WTC11 (cell line): ENCODE data around the gene PTPRN2. TPM values are rescaled to one million over a fixed set of nuclear protein-coding genes. Genes with fewer than 3 reads are reported as not detected.

Experiments used
- ATAC-seq: fragments of 200-7000 bp; cut with Tn5 transposase; 2 replicates; pipeline ENCODE4 v1.10.0; 2021; ENCODE audit warnings: mild to moderate bottlenecking, moderate library complexity
- CTCF ChIA-PET: fragments of 300-600 bp; sonication (Branson Sonifier 250); formaldehyde crosslinking; loops from one replicate; lab custom pipeline; 2021; ENCODE audit warnings: antibody characterized with exemption; lab: Charles Lee
- POLR2A ChIA-PET: fragments of 350-600 bp; sonication (Branson Sonifier 250); formaldehyde crosslinking; loops from one replicate; lab custom pipeline; 2021; ENCODE audit warnings: antibody characterized with exemption; lab: Charles Lee
- DNase-seq: peaks from one replicate; pipeline ENCODE4 v3.0.0; 2021; ENCODE audit warnings: low spot score
- H3K27ac Mint-ChIP-seq: 2 replicates; pipeline ENCODE4 v1.8.0; 2021; ENCODE audit warnings: mixed read lengths
- H3K27me3 Mint-ChIP-seq: 2 replicates; pipeline ENCODE4 v1.8.0; 2021; ENCODE audit warnings: low read depth, mild to moderate bottlenecking, moderate library complexity, mixed read lengths
- H3K36me3 Mint-ChIP-seq: 2 replicates; pipeline ENCODE4 v1.8.0; 2021; ENCODE audit warnings: mixed read lengths
- H3K4me1 Mint-ChIP-seq: 2 replicates; pipeline ENCODE4 v1.8.0; 2022; ENCODE audit warnings: mixed read lengths
- H3K4me3 Mint-ChIP-seq: 2 replicates; pipeline ENCODE4 v1.8.0; 2021; ENCODE audit warnings: mild to moderate bottlenecking, moderate library complexity, mixed read lengths
- H3K9me3 Mint-ChIP-seq: 2 replicates; pipeline ENCODE4 v1.8.0; 2021; ENCODE audit warnings: mixed read lengths
- AR ChIP-seq: fragments of 250-450 bp; sonication (Bioruptor Pico); IDR thresholded peaks from 2 replicates; pipeline ENCODE4 v1.9.0; 2021; ENCODE audit warnings: mild to moderate bottlenecking
- ATF6 ChIP-seq: sonication (generic); formaldehyde crosslinking; IDR thresholded peaks from 2 replicates; pipeline ENCODE4 v1.8.1; 2023; ENCODE audit warnings: mild to moderate bottlenecking, missing genetic modification reagents
- E2F1 ChIP-seq: sonication (generic); formaldehyde crosslinking; IDR thresholded peaks from 2 replicates; pipeline ENCODE4 v1.8.0; 2022; ENCODE audit warnings: mild to moderate bottlenecking, missing genetic modification reagents
- FOXP4 ChIP-seq: sonication (generic); formaldehyde crosslinking; IDR thresholded peaks from 2 replicates; pipeline ENCODE4 v1.8.0; 2022; ENCODE audit warnings: mild to moderate bottlenecking, missing genetic modification reagents
- KAT7 ChIP-seq: sonication (generic); formaldehyde crosslinking; IDR thresholded peaks from 2 replicates; pipeline ENCODE4 v1.8.1; 2023; ENCODE audit warnings: missing genetic modification reagents, mild to moderate bottlenecking, borderline replicate concordance
- MAX ChIP-seq: sonication (generic); formaldehyde crosslinking; IDR thresholded peaks from 2 replicates; pipeline ENCODE4 v1.8.0; 2022; ENCODE audit warnings: mild to moderate bottlenecking, missing genetic modification reagents
- MLX ChIP-seq: sonication (generic); formaldehyde crosslinking; IDR thresholded peaks from 2 replicates; pipeline ENCODE4 v1.8.1; 2023; ENCODE audit warnings: mild to moderate bottlenecking, missing genetic modification reagents, moderate library complexity
- MYBL2 ChIP-seq: sonication (generic); formaldehyde crosslinking; IDR thresholded peaks from 2 replicates; pipeline ENCODE4 v1.8.1; 2023; ENCODE audit warnings: mild to moderate bottlenecking, moderate library complexity, missing genetic modification reagents
- NFYB ChIP-seq: sonication (generic); formaldehyde crosslinking; conservative IDR thresholded peaks from 2 replicates; pipeline ENCODE4 v1.8.0; 2022; ENCODE audit warnings: low read depth, missing genetic modification reagents
- NR3C1 ChIP-seq: sonication (generic); formaldehyde crosslinking; conservative IDR thresholded peaks from 2 replicates; pipeline ENCODE4 v1.8.1; 2023; ENCODE audit warnings: low read depth, mild to moderate bottlenecking, missing genetic modification reagents
- PRDM15 ChIP-seq: sonication (generic); formaldehyde crosslinking; IDR thresholded peaks from 2 replicates; pipeline ENCODE4 v1.8.0; 2022; ENCODE audit warnings: missing genetic modification reagents
- RORB ChIP-seq: fragments of 250-450 bp; sonication (Bioruptor Pico); IDR thresholded peaks from 2 replicates; pipeline ENCODE4 v1.9.0; 2021; ENCODE audit warnings: mild to moderate bottlenecking
- SP1 ChIP-seq: sonication (generic); formaldehyde crosslinking; conservative IDR thresholded peaks from 2 replicates; pipeline ENCODE4 v1.8.1; 2022; ENCODE audit warnings: missing genetic modification reagents
- TEAD4 ChIP-seq: sonication (generic); formaldehyde crosslinking; IDR thresholded peaks from 2 replicates; pipeline ENCODE4 v1.8.0; 2022; ENCODE audit warnings: mild to moderate bottlenecking, missing genetic modification reagents
- ZBTB43 ChIP-seq: sonication (generic); formaldehyde crosslinking; IDR thresholded peaks from 2 replicates; pipeline ENCODE4 v1.8.1; 2023; ENCODE audit warnings: mild to moderate bottlenecking, missing genetic modification reagents
- ZNF425 ChIP-seq: fragments of 250-450 bp; sonication (Bioruptor Pico); conservative IDR thresholded peaks from 2 replicates; pipeline ENCODE4 v1.9.0; 2021; ENCODE audit warnings: mild to moderate bottlenecking
- ZNF671 ChIP-seq: fragments of 250-450 bp; sonication (Bioruptor Pico); IDR thresholded peaks from 2 replicates; pipeline ENCODE4 v1.8.0; 2021; ENCODE audit warnings: mild to moderate bottlenecking
- total RNA-seq: library from RNA; stranded (reverse); gene quantifications from 3 replicates; pipeline ENCODE4 v1.2.3, GENCODE V29; 2021

The PTPRN2 gene
- total RNA-seq, 1 experiment from 2014 or later, result 4.7 TPM

GRCh38 chr7:158616050-158616449, 28.4 kb upstream of the PTPRN2 start (continued):
- TF ChIP-seq FOXP4, result no peak
- TF ChIP-seq, all 79 proteins: peak for 0

GRCh38 chr7:158614700-158615099, 27.1 kb upstream of the PTPRN2 start:
- DNase-seq, result no peak
- ATAC-seq, result no peak
- no peak for TF ChIP-seq MAX (CRISPR knock-in tag)
- TF ChIP-seq PRDM15 (CRISPR knock-in tag), result no peak
- no peak for TF ChIP-seq RORB
- no peak for TF ChIP-seq MYBL2 (CRISPR knock-in tag)
- no peak for TF ChIP-seq ZBTB43
- TF ChIP-seq NFYB (CRISPR knock-in tag), result no peak
- no peak for TF ChIP-seq ZNF671
- no peak for TF ChIP-seq NR3C1 (CRISPR knock-in tag)
- no peak for TF ChIP-seq TEAD4 (CRISPR knock-in tag)
- no peak for TF ChIP-seq ATF6 (CRISPR knock-in tag)
- no peak for TF ChIP-seq E2F1 (CRISPR knock-in tag)
- Mint-ChIP-seq H3K36me3 (peaks cover 10% of the 10 kb centered on the region), H3K27ac (no peak overlapping the region), H3K4me3 (no peak overlapping the region), H3K9me3 (0 out of 2 replicates have a peak, but pooled peaks cover 5% of the 10 kb centered on the region), H3K27me3 (no peaks in the 10 kb centered on the region), H3K4me1 (peaks cover 48% of the 10 kb centered on the region)
- CTCF ChIA-PET, result interaction anchor here (1.4 kb wide), 1 partner anchor 89 kb away, joined by 5 read pairs; no protein-coding TSS in a partner anchor
- POLR2A ChIA-PET, result no interaction called here

- peaks cover 39% of the 10 kb centered on the region for H3K4me1 Mint-ChIP-seq
- no peak overlapping the region for H3K4me3 Mint-ChIP-seq
- no peaks in the 10 kb centered on the region for H3K27me3 Mint-ChIP-seq
- H3K27ac Mint-ChIP-seq, result peak overlapping the region; percentile 65
- POLR2A ChIA-PET, result no interaction called here
- CTCF ChIA-PET, result interaction anchor here (1.4 kb wide), 1 partner anchor 87 kb away, joined by 5 read pairs; no protein-coding TSS in a partner anchor
- 0 out of 2 replicates have a peak, but pooled peaks cover 2% of the 10 kb centered on the region for H3K9me3 Mint-ChIP-seq
- peaks cover 7% of the 10 kb centered on the region for H3K36me3 Mint-ChIP-seq
- DNase-seq, result no peak
- no peak for ATAC-seq
- TF ChIP-seq SP1 (CRISPR knock-in tag) (no peak), AR (CRISPR knock-in tag) (no peak), MLX (no peak), KAT7 (CRISPR knock-in tag) (no peak), ZNF425 (CRISPR knock-in tag) (no peak)
These were observed 25.9 kb upstream of the PTPRN2 start for GRCh38 chr7:158613481-158613880.
